CD4-positive, CD25-positive, alpha-beta regulatory T cell (primary cell): ENCODE data around the gene TRPM3. TPM values are rescaled to one million over a fixed set of nuclear protein-coding genes. Genes with fewer than 3 reads are reported as not detected.

ENCODE experiments used
- ATAC-seq, 2 donors: fragments of 150-1000 bp; cut with Tn5 transposase; one replicate each; pipeline ENCODE4 v1.10.0; 2021; ENCODE audit warnings: low read depth in 2 of 2, moderate number of reproducible peaks in 2 of 2, moderate library complexity in 1 of 2
- DNase-seq, 3 donors: peaks; one replicate each; pipeline versions ENCODE4 v3.0.0 to v3.0.0-alpha.2; 2012 to 2022; ENCODE audit warnings: mixed read lengths in 1 of 3
- H3K27ac ChIP-seq: one replicate; pipeline ENCODE4 v1.7.0; 2013; ENCODE audit warnings: mild to moderate bottlenecking, low read length; ENCODE audit not compliant: insufficient read depth, poor library complexity, severe bottlenecking
- H3K27me3 ChIP-seq: one replicate; pipeline ENCODE4 v1.7.0; 2013; ENCODE audit warnings: low read length; ENCODE audit not compliant: control insufficient read depth, insufficient read depth
- H3K36me3 ChIP-seq: one replicate; pipeline ENCODE4 v1.7.0; 2013; ENCODE audit warnings: mild to moderate bottlenecking, low read length, moderate library complexity; ENCODE audit not compliant: control insufficient read depth, insufficient read depth
- H3K4me1 ChIP-seq: 2 replicates; pipeline ENCODE4 v1.7.0; 2013; ENCODE audit warnings: mild to moderate bottlenecking, low read length; ENCODE audit not compliant: insufficient read depth, control insufficient read depth, poor library complexity, severe bottlenecking
- H3K4me3 ChIP-seq: one replicate; pipeline ENCODE4 v1.7.0; 2013; ENCODE audit warnings: low read depth, mild to moderate bottlenecking, low read length, moderate library complexity
- H3K9me3 ChIP-seq, 2 experiments: 1 replicate in 1 of 2; 2 replicates in 1 of 2; pipeline ENCODE4 v1.7.0; 2013; ENCODE audit warnings: low read length in 2 of 2, mild to moderate bottlenecking in 1 of 2, moderate library complexity in 1 of 2; ENCODE audit not compliant: control insufficient read depth in 2 of 2
- H3K27ac Mint-ChIP-seq, 3 donors: one replicate each; pipeline ENCODE4 v1.8.0; 2020 to 2022; ENCODE audit warnings: mild to moderate bottlenecking in 3 of 3, mixed read lengths in 3 of 3, moderate library complexity in 2 of 3
- H3K27me3 Mint-ChIP-seq: one replicate; pipeline ENCODE4 v1.8.0; 2022; ENCODE audit warnings: mild to moderate bottlenecking, mixed read lengths
- H3K36me3 Mint-ChIP-seq: one replicate; pipeline ENCODE4 v1.8.0; 2020; ENCODE audit warnings: mixed read lengths
- H3K4me1 Mint-ChIP-seq, 4 donors: one replicate each; pipeline ENCODE4 v1.8.0; 2020 to 2022; ENCODE audit warnings: mixed read lengths in 4 of 4, mild to moderate bottlenecking in 1 of 4
- H3K4me3 Mint-ChIP-seq, 4 donors: one replicate each; pipeline ENCODE4 v1.8.0; 2020 to 2022; ENCODE audit warnings: mild to moderate bottlenecking in 4 of 4, mixed read lengths in 4 of 4, moderate library complexity in 3 of 4
- H3K9me3 Mint-ChIP-seq, 7 donors: one replicate each; pipeline ENCODE4 v1.8.0; 2020 to 2022; ENCODE audit warnings: mixed read lengths in 7 of 7, mild to moderate bottlenecking in 3 of 7, moderate library complexity in 2 of 7
- polyA plus RNA-seq, 4 donors: library from polyadenylated mRNA; unstranded; fragments of 300-500 nt; fragmentation: Illumina TruSeq; gene quantifications; one replicate each; pipeline ENCODE4 v1.2.3, GENCODE V29; 2021
- total RNA-seq: library from RNA; stranded (reverse); gene quantifications from one replicate; pipeline ENCODE4 v1.2.3, GENCODE V29; 2022

TRPM3 gene
- total and polyA plus RNA-seq, 5 donors from 2014 or later: not detected

DNA sequence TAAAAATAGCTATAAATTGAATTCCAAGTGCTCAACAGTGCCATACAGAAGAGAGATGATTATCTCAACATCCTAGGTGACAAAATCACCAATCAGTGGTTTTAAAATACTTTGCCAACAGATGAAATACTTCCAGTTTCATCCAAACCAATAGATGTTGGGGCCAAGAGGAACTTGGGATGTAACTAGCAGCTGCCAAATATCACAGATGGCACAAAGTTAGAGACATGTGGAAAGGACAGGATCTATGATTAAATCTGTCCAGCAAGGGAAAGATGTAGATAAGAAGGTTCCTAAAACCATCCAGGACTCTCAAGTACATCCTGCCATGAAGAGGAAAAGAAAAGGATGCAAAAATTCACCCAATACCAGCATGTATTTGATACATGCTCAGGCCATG lies 23.8 kb downstream of the TRPM3 start:
- H3K4me3 ChIP-seq: no peak overlapping the region
- no peak overlapping the region for H3K27ac ChIP-seq
- H3K27ac Mint-ChIP-seq: no peak overlapping the region
- no peaks in the 10 kb centered on the region for H3K36me3 ChIP-seq
- DNase-seq (no peak), ATAC-seq (no peak)
- H3K9me3 Mint-ChIP-seq: peaks cover 0 to 4% (median 0%) of the 10 kb centered on the region in 7 donors
- no peaks in the 10 kb centered on the region for H3K4me1 ChIP-seq
- H3K27me3 Mint-ChIP-seq: no peaks in the 10 kb centered on the region
- no peaks in the 10 kb centered on the region for H3K4me1 Mint-ChIP-seq
- no peaks in the 10 kb centered on the region for H3K9me3 ChIP-seq
- no peak overlapping the region for H3K4me3 Mint-ChIP-seq
- H3K36me3 Mint-ChIP-seq: no peaks in the 10 kb centered on the region
- no peaks in the 10 kb centered on the region for H3K27me3 ChIP-seq

DNA sequence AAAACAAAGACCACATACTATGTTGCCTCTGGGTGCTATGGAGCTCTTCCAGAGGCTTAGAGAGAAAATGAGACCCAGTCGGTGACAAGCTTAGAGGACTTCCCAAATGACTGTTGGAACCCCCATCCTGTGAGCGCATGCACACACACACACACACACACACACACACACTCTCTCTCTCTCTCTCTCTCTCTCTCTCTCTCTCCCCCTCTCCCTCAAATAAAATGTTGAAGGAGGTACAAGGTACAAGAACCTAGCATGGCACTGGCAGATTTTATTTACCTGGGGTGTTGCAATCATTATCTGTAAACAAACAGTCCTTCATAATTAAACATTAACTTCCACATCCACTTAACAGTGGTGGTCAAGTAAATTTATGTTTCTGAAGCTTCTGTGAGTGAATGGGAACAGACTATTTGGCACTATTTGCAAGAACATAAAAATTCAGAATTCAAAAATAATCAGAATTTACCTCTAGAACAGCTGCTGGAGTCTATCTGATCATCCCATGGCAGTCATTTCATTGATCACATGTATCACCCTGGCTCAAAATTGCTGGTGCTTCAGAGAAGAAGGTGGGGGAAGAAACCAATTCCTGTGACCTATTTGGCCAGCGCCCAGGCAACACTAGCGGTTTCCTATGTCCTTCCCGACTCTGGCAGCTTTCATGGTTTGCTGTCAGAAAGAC lies 24.9 kb downstream of the TRPM3 start:
- Histone ChIP-seq H3K27ac (no peak overlapping the region), H3K4me3 (no peak overlapping the region), H3K36me3 (no peaks in the 10 kb centered on the region), H3K9me3 (no peaks in the 10 kb centered on the region), H3K4me1 (no peaks in the 10 kb centered on the region), H3K27me3 (no peaks in the 10 kb centered on the region)
- peaks cover 0 to 2% (median 0%) of the 10 kb centered on the region in 7 donors for H3K9me3 Mint-ChIP-seq
- DNase-seq (no peak), ATAC-seq (no peak)
- no peaks in the 10 kb centered on the region for H3K36me3 Mint-ChIP-seq
- H3K4me3 Mint-ChIP-seq: no peak overlapping the region
- no peaks in the 10 kb centered on the region for H3K27me3 Mint-ChIP-seq
- no peaks in the 10 kb centered on the region for H3K4me1 Mint-ChIP-seq
- H3K27ac Mint-ChIP-seq: no peak overlapping the region

DNA sequence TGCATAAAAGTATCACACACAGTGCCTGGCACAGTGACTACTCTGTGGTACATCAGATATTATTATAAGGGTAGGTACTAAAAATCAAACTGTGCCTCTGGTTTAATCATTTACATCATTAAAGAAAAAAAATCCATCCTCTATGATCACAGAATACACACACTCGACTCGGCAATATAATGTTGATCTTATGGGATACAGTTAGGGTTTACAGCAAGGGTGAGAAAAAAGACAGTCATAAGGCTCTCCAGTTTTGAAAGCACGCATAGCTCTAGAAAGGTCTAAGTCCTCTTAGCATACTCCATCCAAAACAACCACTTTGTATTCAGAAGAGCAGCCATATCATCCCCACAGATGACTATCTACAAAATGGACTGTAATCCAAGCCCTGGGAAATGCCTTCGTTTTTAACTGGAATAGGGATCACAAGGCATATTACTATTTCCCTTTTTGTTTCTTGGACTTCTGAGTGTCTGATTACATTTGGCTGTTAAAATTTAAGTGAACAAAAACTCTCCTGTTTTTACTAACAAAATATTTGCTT lies 26.6 kb downstream of the TRPM3 start:
- no peaks in the 10 kb centered on the region for H3K4me1 Mint-ChIP-seq
- H3K9me3 Mint-ChIP-seq: peaks cover 0 to 1% (median 0%) of the 10 kb centered on the region in 7 donors
- Histone ChIP-seq H3K4me3 (no peak overlapping the region), H3K27me3 (no peaks in the 10 kb centered on the region), H3K4me1 (no peaks in the 10 kb centered on the region), H3K9me3 (no peaks in the 10 kb centered on the region), H3K27ac (no peak overlapping the region), H3K36me3 (no peaks in the 10 kb centered on the region)
- no peak for DNase-seq
- H3K27me3 Mint-ChIP-seq: no peaks in the 10 kb centered on the region
- no peak overlapping the region for H3K27ac Mint-ChIP-seq
- H3K4me3 Mint-ChIP-seq: no peak overlapping the region
- H3K36me3 Mint-ChIP-seq: no peaks in the 10 kb centered on the region
- no peak for ATAC-seq

DNA sequence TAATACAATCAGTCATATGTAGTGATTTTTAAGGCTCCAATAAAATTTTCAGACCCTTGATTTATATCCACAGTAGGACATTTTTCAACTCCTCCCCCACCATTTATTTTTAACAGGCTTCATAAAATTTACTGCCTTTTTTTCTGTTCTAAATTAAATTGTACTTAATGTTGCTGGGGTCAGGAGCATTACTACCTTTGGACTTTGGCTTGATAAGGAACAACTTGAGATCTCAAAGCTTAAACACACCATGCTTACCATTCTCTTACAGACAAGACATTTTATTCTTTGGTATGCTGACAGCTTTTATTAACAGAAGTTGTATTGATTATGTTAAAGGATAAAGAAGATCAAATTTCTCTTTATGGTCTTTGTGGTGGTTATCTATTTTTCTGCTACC lies 30.5 kb downstream of the TRPM3 start:
- peaks cover 0 to 3% (median 0%) of the 10 kb centered on the region in 7 donors for H3K9me3 Mint-ChIP-seq
- no peaks in the 10 kb centered on the region for H3K27me3 Mint-ChIP-seq
- no peaks in the 10 kb centered on the region for H3K4me1 ChIP-seq
- no peaks in the 10 kb centered on the region for H3K36me3 ChIP-seq
- H3K27ac ChIP-seq: no peak overlapping the region
- no peak overlapping the region for H3K27ac Mint-ChIP-seq
- no peaks in the 10 kb centered on the region for H3K9me3 ChIP-seq
- no peaks in the 10 kb centered on the region for H3K4me1 Mint-ChIP-seq
- H3K27me3 ChIP-seq: no peaks in the 10 kb centered on the region
- DNase-seq (no peak), ATAC-seq (no peak)
- no peak overlapping the region for H3K4me3 ChIP-seq
- H3K4me3 Mint-ChIP-seq: no peak overlapping the region
- H3K36me3 Mint-ChIP-seq: no peaks in the 10 kb centered on the region

DNA sequence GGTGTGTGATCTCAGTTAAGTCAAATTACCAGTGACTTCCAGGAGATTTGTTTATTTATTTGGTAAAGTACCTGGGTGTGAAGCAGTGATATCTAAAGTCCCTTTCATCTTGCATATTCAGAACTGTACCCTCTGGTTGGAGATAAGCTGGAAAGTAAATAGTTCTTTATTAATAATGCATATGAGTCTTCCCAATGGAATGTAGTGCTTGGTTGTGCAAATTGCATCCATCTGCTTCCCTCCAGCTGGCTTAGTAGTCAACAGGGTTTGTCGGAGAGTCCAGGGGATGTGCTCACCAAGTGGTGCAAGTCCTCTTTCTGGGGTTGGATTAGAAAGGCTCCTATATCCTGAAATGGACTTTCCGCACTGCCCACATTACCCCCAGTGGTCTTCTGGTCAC lies 42.0 kb downstream of the TRPM3 start:
- H3K36me3 Mint-ChIP-seq: no peaks in the 10 kb centered on the region
- H3K4me1 Mint-ChIP-seq: no peaks in the 10 kb centered on the region
- H3K27me3 Mint-ChIP-seq: no peaks in the 10 kb centered on the region
- no peak overlapping the region for H3K4me3 Mint-ChIP-seq
- no peak for DNase-seq
- no peak for ATAC-seq
- Histone ChIP-seq H3K27me3 (no peaks in the 10 kb centered on the region), H3K4me3 (no peak overlapping the region), H3K36me3 (no peaks in the 10 kb centered on the region), H3K9me3 (no peaks in the 10 kb centered on the region), H3K27ac (no peak overlapping the region), H3K4me1 (no peaks in the 10 kb centered on the region)
- no peak overlapping the region for H3K27ac Mint-ChIP-seq
- H3K9me3 Mint-ChIP-seq: peaks cover 0 to 3% (median 0%) of the 10 kb centered on the region in 7 donors

DNA sequence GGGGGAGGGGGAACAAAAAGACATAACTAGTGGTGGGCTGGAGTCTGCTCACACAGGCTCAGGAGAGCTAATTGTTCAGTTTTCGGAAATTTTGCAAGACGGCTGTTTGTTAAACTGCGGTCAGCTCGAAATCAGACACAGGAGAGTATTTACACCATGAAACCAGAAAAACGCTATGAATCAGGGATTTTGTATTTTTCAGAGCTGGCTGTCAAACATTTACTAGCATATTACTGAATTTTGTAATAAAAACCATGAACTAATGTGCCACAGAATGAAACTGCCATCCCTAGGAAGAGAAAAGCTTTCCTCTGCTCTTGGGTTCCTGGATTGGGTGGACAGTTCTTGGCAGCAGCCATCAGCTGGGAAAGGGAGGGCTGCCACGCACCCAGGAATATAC lies 45.3 kb downstream of the TRPM3 start:
- Histone ChIP-seq H3K27me3 (no peaks in the 10 kb centered on the region), H3K9me3 (no peaks in the 10 kb centered on the region), H3K4me3 (no peak overlapping the region), H3K4me1 (no peaks in the 10 kb centered on the region), H3K36me3 (no peaks in the 10 kb centered on the region), H3K27ac (no peak overlapping the region)
- DNase-seq (no peak), ATAC-seq (no peak)
- no peak overlapping the region for H3K4me3 Mint-ChIP-seq
- H3K9me3 Mint-ChIP-seq: no peaks in the 10 kb centered on the region
- no peaks in the 10 kb centered on the region for H3K36me3 Mint-ChIP-seq
- no peak overlapping the region for H3K27ac Mint-ChIP-seq
- H3K27me3 Mint-ChIP-seq: no peaks in the 10 kb centered on the region
- H3K4me1 Mint-ChIP-seq: no peaks in the 10 kb centered on the region

DNA sequence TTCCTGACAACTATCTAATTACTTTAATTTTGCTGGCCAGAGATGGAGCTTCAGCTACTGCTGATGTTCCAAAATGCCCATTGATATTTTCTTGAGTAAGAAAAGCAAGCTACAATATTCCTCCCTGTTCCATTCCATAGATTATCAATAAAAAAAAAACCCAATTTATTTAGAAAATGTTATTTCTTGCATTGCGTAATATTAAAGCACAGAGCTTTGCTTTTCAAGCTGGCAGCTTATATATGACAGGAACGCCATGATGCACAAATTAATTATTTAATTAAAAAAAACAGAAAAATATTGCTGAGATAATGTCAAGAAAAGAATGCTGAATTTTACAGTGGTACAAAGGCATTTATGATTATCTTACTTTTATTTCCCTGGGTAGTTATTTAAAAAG lies 47.9 kb downstream of the TRPM3 start:
- no peak overlapping the region for H3K27ac ChIP-seq
- Mint-ChIP-seq H3K27ac (no peak overlapping the region), H3K9me3 (no peaks in the 10 kb centered on the region), H3K4me3 (no peak overlapping the region), H3K4me1 (no peaks in the 10 kb centered on the region), H3K36me3 (no peaks in the 10 kb centered on the region), H3K27me3 (no peaks in the 10 kb centered on the region)
- no peak overlapping the region for H3K4me3 ChIP-seq
- H3K36me3 ChIP-seq: no peaks in the 10 kb centered on the region
- no peak for DNase-seq
- no peaks in the 10 kb centered on the region for H3K9me3 ChIP-seq
- no peak for ATAC-seq
- H3K4me1 ChIP-seq: no peaks in the 10 kb centered on the region
- H3K27me3 ChIP-seq: no peaks in the 10 kb centered on the region

DNA sequence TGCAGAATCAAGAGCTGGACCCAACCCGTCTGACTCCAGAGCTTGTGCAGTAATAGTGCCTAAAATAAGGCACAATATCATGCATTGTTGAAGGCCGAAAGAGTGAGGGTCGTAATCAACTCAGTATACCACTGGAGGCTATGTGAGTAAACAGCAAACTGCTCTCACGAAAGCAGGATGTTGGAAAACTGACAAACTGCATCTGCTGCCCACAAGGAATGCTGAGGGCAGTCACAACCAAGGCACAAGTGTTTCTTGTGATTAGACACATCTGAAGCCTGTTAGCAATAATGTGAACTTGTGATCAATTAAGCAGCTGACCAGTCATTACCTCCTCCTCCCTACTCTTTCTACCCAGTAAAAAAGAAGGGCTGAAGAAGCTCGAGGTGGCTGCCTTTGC lies 48.8 kb downstream of the TRPM3 start:
- ATAC-seq (no peak), DNase-seq (no peak)
- H3K27me3 ChIP-seq: no peaks in the 10 kb centered on the region
- no peaks in the 10 kb centered on the region for H3K4me1 Mint-ChIP-seq
- H3K4me1 ChIP-seq: no peaks in the 10 kb centered on the region
- no peaks in the 10 kb centered on the region for H3K9me3 ChIP-seq
- no peak overlapping the region for H3K4me3 ChIP-seq
- H3K27me3 Mint-ChIP-seq: no peaks in the 10 kb centered on the region
- H3K27ac Mint-ChIP-seq: no peak overlapping the region
- H3K36me3 Mint-ChIP-seq: no peaks in the 10 kb centered on the region
- no peak overlapping the region for H3K27ac ChIP-seq
- H3K9me3 Mint-ChIP-seq: no peaks in the 10 kb centered on the region
- no peaks in the 10 kb centered on the region for H3K36me3 ChIP-seq
- no peak overlapping the region for H3K4me3 Mint-ChIP-seq
